GM12873 (cell line): ENCODE measurements around the gene PLXNA4.

ENCODE experiments used
- CTCF ChIP-seq: IDR thresholded peaks from 2 replicates; pipeline ENCODE4 v1.5.1; 2012; ENCODE audit warnings: low read depth, mild to moderate bottlenecking, moderate library complexity, low read length, control low read depth; ENCODE audit not compliant: insufficient read depth; ENCODE audit errors: missing control alignments

PLXNA4 gene

GRCh38 chr7:132328047-132328620 lies 248.1 kb downstream of the PLXNA4 start:
- TF ChIP-seq CTCF, result no peak

- no peak for TF ChIP-seq CTCF
Observed at GRCh38 chr7:132326878-132327589, 249.2 kb downstream of the PLXNA4 start.

GRCh38 chr7:132322970-132323369 lies 253.3 kb downstream of the PLXNA4 start:
- no peak for TF ChIP-seq CTCF

- TF ChIP-seq CTCF, result peak; percentile 6
Observed at GRCh38 chr7:132321387-132321786, 254.9 kb downstream of the PLXNA4 start.

- no peak for TF ChIP-seq CTCF
Observed at GRCh38 chr7:132319481-132319880, 256.8 kb downstream of the PLXNA4 start.

- TF ChIP-seq CTCF, result peak; percentile 92
Observed at GRCh38 chr7:132318352-132319318, 257.6 kb downstream of the PLXNA4 start.
